Measurements from ENCODE around the gene CRB3.
"Not testable (repeated sequence)": the region's sequence is repeated elsewhere in the genome, so short reads cannot be mapped to it uniquely, and the experiment has no call there.

Gene CRB3

GRCh38 chr19:6464070-6464873 lies at the start of gene CRB3:
CRB3 (plus strand) TSS chr19:6464271; CDS start chr19:6464702, 431 bp downstream.
- peak; percentile 23 to 63 (median 52) for DNase-seq

- DNase-seq: no peak
These were observed 49.1 kb upstream of the CRB3 start for GRCh38 chr19:6414793-6415590.

- DNase-seq: no peak
These were observed 48.4 kb upstream of the CRB3 start for GRCh38 chr19:6415591-6416190.

- DNase-seq: no peak
These were observed 47.2 kb upstream of the CRB3 start for GRCh38 chr19:6416658-6417405.

GRCh38 chr19:6417713-6418561 lies 46.1 kb upstream of the CRB3 start:
- no peak for DNase-seq

GRCh38 chr19:6418562-6418932 lies 45.5 kb upstream of the CRB3 start:
- DNase-seq: no peak

- no peak for DNase-seq
These were observed 42.7 kb upstream of the CRB3 start for GRCh38 chr19:6421075-6422014.

- DNase-seq: peak in 1 of 6 experiments; percentile 25
These were observed 40.4 kb upstream of the CRB3 start for GRCh38 chr19:6423499-6424194.

- DNase-seq: peak in 3 of 6 experiments; percentile 28 to 38 (median 34)
These were observed 39.7 kb upstream of the CRB3 start, which contains the start of gene KHSRP for GRCh38 chr19:6424195-6424938. KHSRP (minus strand) TSS chr19:6424811; CDS start chr19:6424701, 110 bp downstream.

- peak; percentile 96 to 100 (median 99) for DNase-seq
These were observed 38.9 kb upstream of the CRB3 start for GRCh38 chr19:6424939-6425731.

- DNase-seq: no peak
These were observed 38.1 kb upstream of the CRB3 start for GRCh38 chr19:6425732-6426620.

- no peak for DNase-seq
These were observed 36.9 kb upstream of the CRB3 start for GRCh38 chr19:6427131-6427530.

GRCh38 chr19:6428692-6429418 lies 35.2 kb upstream of the CRB3 start:
- DNase-seq: not testable (repeated sequence)

- DNase-seq: no peak
These were observed 34.5 kb upstream of the CRB3 start for GRCh38 chr19:6429419-6430221.

- DNase-seq: no peak
These were observed 32.2 kb upstream of the CRB3 start for GRCh38 chr19:6431891-6432290.

- no peak for DNase-seq
These were observed 30.9 kb upstream of the CRB3 start for GRCh38 chr19:6433165-6433564.

Data from stimulated activated naive CD4-positive, alpha-beta T cell (primary cell).